OCI-LY3 (cell line): ENCODE results near the gene CCDC137.

Source experiments
- EZH2phosphoT487 ChIP-seq: fragments of 200-600 bp; shearing (Covaris generic); IDR thresholded peaks from 2 replicates; pipeline ENCODE4 v1.6.1; 2018; ENCODE audit warnings: antibody characterized with exemption, mixed run types, low read depth
- TF ChIP-seq, protein P1 (sequence below): fragments of 200-600, 300-600 bp; sonication (generic); IDR thresholded peaks from 2 replicates; pipeline ENCODE4 v1.5.1; 2014; ENCODE audit warnings: antibody characterized with exemption, low read length, low read depth

DNA sequence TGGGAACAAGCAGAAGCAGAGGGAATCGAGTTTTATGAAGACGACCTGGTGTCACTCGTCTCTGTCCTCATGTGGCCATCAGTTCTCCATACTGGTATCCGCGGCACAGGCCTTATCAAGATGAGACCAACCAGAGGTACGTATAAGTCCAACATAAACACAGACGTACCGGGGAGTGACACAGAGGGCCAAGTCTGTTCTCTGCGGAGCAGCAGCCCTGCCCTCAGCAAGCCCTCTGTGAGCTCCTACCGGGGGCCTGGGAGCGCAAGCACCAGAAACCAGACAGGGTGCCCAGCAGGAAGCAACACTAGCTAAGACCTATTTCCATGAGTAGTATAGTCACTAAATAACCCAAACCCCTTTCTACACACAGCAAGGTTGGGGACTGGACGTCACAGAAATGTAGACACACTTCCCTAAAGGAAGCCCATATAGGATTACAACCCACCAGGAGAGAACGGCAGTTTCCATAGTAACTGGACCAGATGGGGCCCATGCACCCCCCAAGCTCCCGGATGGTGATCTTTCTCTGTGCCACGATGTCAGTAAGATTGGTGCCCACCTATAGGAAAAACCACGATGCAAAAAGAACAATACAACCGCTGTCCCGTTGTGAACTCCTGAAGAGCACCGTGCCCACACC, 16.1 kb downstream of the CCDC137 start:
- TF ChIP-seq, protein P1, sequence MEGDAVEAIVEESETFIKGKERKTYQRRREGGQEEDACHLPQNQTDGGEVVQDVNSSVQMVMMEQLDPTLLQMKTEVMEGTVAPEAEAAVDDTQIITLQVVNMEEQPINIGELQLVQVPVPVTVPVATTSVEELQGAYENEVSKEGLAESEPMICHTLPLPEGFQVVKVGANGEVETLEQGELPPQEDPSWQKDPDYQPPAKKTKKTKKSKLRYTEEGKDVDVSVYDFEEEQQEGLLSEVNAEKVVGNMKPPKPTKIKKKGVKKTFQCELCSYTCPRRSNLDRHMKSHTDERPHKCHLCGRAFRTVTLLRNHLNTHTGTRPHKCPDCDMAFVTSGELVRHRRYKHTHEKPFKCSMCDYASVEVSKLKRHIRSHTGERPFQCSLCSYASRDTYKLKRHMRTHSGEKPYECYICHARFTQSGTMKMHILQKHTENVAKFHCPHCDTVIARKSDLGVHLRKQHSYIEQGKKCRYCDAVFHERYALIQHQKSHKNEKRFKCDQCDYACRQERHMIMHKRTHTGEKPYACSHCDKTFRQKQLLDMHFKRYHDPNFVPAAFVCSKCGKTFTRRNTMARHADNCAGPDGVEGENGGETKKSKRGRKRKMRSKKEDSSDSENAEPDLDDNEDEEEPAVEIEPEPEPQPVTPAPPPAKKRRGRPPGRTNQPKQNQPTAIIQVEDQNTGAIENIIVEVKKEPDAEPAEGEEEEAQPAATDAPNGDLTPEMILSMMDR = no peak
- no peak for TF ChIP-seq EZH2phosphoT487
